DND-41 (cell line): ENCODE measurements around the gene MAGI1.

Source experiments
- ATAC-seq: fragments of 200-7000 bp; cut with Tn5 transposase; 3 replicates; pipeline ENCODE4 v1.9.1; 2021; ENCODE audit warnings: low read depth; ENCODE audit not compliant: insufficient read depth
- DNase-seq: peaks from one replicate; pipeline ENCODE4 v3.0.0-alpha.2; 2020
- H2AFZ ChIP-seq: 2 replicates; pipeline ENCODE4 v1.6.0; 2012; ENCODE audit warnings: low read depth, low read length
- H3K27ac ChIP-seq: 2 replicates; pipeline ENCODE4 v1.5.1; 2012; ENCODE audit warnings: low read length, inconsistent platforms
- H3K27me3 ChIP-seq: fragments of 200-600 bp; sonication (generic); 2 replicates; pipeline ENCODE4 v1.6.0; 2012; ENCODE audit warnings: low read length, mild to moderate bottlenecking, inconsistent platforms; ENCODE audit not compliant: insufficient read depth, poor library complexity
- H3K36me3 ChIP-seq: 2 replicates; pipeline ENCODE4 v1.5.1; 2012; ENCODE audit warnings: low read length, inconsistent platforms; ENCODE audit not compliant: insufficient read depth
- H3K4me1 ChIP-seq: 2 replicates; pipeline ENCODE4 v1.5.1; 2012; ENCODE audit warnings: mild to moderate bottlenecking, low read length; ENCODE audit not compliant: insufficient read depth
- H3K4me2 ChIP-seq: 2 replicates; pipeline ENCODE4 v1.6.0; 2012; ENCODE audit warnings: mild to moderate bottlenecking, moderate library complexity, low read length, inconsistent platforms; ENCODE audit not compliant: insufficient read depth
- H3K4me3 ChIP-seq, 2 experiments: fragments of 200-600 bp in 1 of 2; shearing (Covaris generic) in 1 of 2; 2 replicates each; pipeline ENCODE4 v1.5.1; 2012 to 2016; ENCODE audit warnings: inconsistent platforms in 2 of 2, low read length in 2 of 2, mild to moderate bottlenecking in 2 of 2, low read depth in 1 of 2, moderate library complexity in 1 of 2
- H3K79me2 ChIP-seq: 2 replicates; pipeline ENCODE4 v1.6.0; 2012; ENCODE audit warnings: low read length, inconsistent platforms; ENCODE audit not compliant: insufficient read depth
- H3K9ac ChIP-seq: 2 replicates; pipeline ENCODE4 v1.6.0; 2012; ENCODE audit warnings: low read depth, mild to moderate bottlenecking, inconsistent platforms, low read length, moderate library complexity
- H3K9me3 ChIP-seq: 2 replicates; pipeline ENCODE4 v1.5.1; 2012; ENCODE audit warnings: low read length, moderate library complexity, mild to moderate bottlenecking, inconsistent platforms; ENCODE audit not compliant: insufficient read depth, severe bottlenecking
- H4K20me1 ChIP-seq: 2 replicates; pipeline ENCODE4 v1.6.0; 2012; ENCODE audit warnings: low read length; ENCODE audit not compliant: insufficient read depth
- CTCF ChIP-seq: IDR thresholded peaks from 2 replicates; pipeline ENCODE4 v1.5.1; 2012; ENCODE audit warnings: borderline replicate concordance, low read length, moderate library complexity, mild to moderate bottlenecking; ENCODE audit not compliant: poor library complexity, severe bottlenecking; ENCODE audit errors: extremely low read depth
- EZH2 ChIP-seq: IDR thresholded peaks from 3 replicates; pipeline ENCODE4 v1.6.1; 2012; ENCODE audit warnings: borderline replicate concordance, low read depth, mild to moderate bottlenecking, moderate library complexity, low read length, inconsistent platforms; ENCODE audit not compliant: severe bottlenecking

The MAGI1 gene

GRCh38 chr3:65889707-65890099, 149.0 kb downstream of the MAGI1 start:
- H3K36me3 ChIP-seq: no peaks in the 10 kb centered on the region
- ATAC-seq (no peak), DNase-seq (no peak)
- no peak overlapping the region for H3K4me2 ChIP-seq
- H3K4me1 ChIP-seq: no peaks in the 10 kb centered on the region
- no peaks in the 10 kb centered on the region for H3K79me2 ChIP-seq
- no peak overlapping the region for H3K27ac ChIP-seq
- no peaks in the 10 kb centered on the region for H4K20me1 ChIP-seq
- H3K9me3 ChIP-seq: no peaks in the 10 kb centered on the region
- TF ChIP-seq CTCF: no peak
- TF ChIP-seq EZH2: no peak
- no peak overlapping the region for H3K4me3 ChIP-seq
- no peak overlapping the region for H2AFZ ChIP-seq
- no peak overlapping the region for H3K9ac ChIP-seq
- H3K27me3 ChIP-seq: no peaks in the 10 kb centered on the region

- Histone ChIP-seq H3K27me3 (no peaks in the 10 kb centered on the region), H3K4me3 (no peak overlapping the region), H3K4me2 (no peak overlapping the region), H3K27ac (no peak overlapping the region), H3K36me3 (no peaks in the 10 kb centered on the region), H2AFZ (no peak overlapping the region), H4K20me1 (no peaks in the 10 kb centered on the region), H3K9ac (no peak overlapping the region), H3K9me3 (no peaks in the 10 kb centered on the region), H3K79me2 (no peaks in the 10 kb centered on the region), H3K4me1 (no peaks in the 10 kb centered on the region)
- ATAC-seq (no peak), DNase-seq (no peak)
- TF ChIP-seq EZH2: no peak
- no peak for TF ChIP-seq CTCF
Observed at GRCh38 chr3:65888980-65889706, 149.6 kb downstream of the MAGI1 start.

GRCh38 chr3:65888196-65888595, 150.5 kb downstream of the MAGI1 start:
- H3K36me3 ChIP-seq: no peaks in the 10 kb centered on the region
- no peak for TF ChIP-seq CTCF
- TF ChIP-seq EZH2: no peak
- H3K4me2 ChIP-seq: no peak overlapping the region
- no peak overlapping the region for H3K9ac ChIP-seq
- no peaks in the 10 kb centered on the region for H3K4me1 ChIP-seq
- H3K9me3 ChIP-seq: no peaks in the 10 kb centered on the region
- no peaks in the 10 kb centered on the region for H3K79me2 ChIP-seq
- H4K20me1 ChIP-seq: no peaks in the 10 kb centered on the region
- H2AFZ ChIP-seq: no peak overlapping the region
- H3K27me3 ChIP-seq: no peaks in the 10 kb centered on the region
- H3K4me3 ChIP-seq: no peak overlapping the region
- DNase-seq (no peak), ATAC-seq (no peak)
- no peak overlapping the region for H3K27ac ChIP-seq
